B cell (primary cell): ENCODE measurements around the gene ATG4A.

Source experiments
- CTCF ChIP-seq: fragments of 200-600 bp; IDR thresholded peaks from one replicate; pipeline ENCODE4 v1.8.0; 2022; ENCODE audit warnings: antibody characterized with exemption, mild to moderate bottlenecking
- EZH2 ChIP-seq: IDR thresholded peaks from 2 replicates; pipeline ENCODE4 v1.6.1; 2012; ENCODE audit warnings: borderline replicate concordance, low read depth, mild to moderate bottlenecking, moderate library complexity, low read length; ENCODE audit not compliant: insufficient read depth, poor library complexity, severe bottlenecking

GRCh38 chrX:108090491-108091263 is 901 bp upstream of the ATG4A start:
- TF ChIP-seq EZH2 (no peak), CTCF (no peak)
